K562 (cell line): Measurements from ENCODE around the gene SLCO2B1.

Experiments used
- CTCF ChIP-seq, 3 experiments: IDR thresholded peaks in 2 of 3; conservative IDR thresholded peaks in 1 of 3; 2 replicates each; pipeline ENCODE4 v1.5.1; 2011 to 2012; ENCODE audit warnings: low read length in 3 of 3, mild to moderate bottlenecking in 3 of 3, control low read depth in 2 of 3, improper control_type of control experiment in 1 of 3, inconsistent platforms in 1 of 3, low read depth in 1 of 3, mixed read lengths in 1 of 3, moderate library complexity in 1 of 3; ENCODE audit not compliant: insufficient read depth in 2 of 3
- HMGXB4 ChIP-seq: sonication (generic); formaldehyde crosslinking; IDR thresholded peaks from 2 replicates; pipeline ENCODE4 v1.8.1; 2023; ENCODE audit warnings: mild to moderate bottlenecking, missing genetic modification reagents
- POLR2AphosphoS5 ChIP-seq: IDR thresholded peaks from 2 replicates; pipeline ENCODE4 v1.6.1; 2011; ENCODE audit warnings: mild to moderate bottlenecking, low read depth, low read length, moderate library complexity; ENCODE audit not compliant: control insufficient read depth, insufficient read depth
- RB1 ChIP-seq: fragments of 450-650 bp; IDR thresholded peaks from 2 replicates; pipeline ENCODE4 v1.6.1; 2017; ENCODE audit warnings: low read depth, mild to moderate bottlenecking
- ZNF143 ChIP-seq: sonication (generic); formaldehyde crosslinking; IDR thresholded peaks from 2 replicates; pipeline ENCODE4 v1.9.0; 2022; ENCODE audit warnings: mild to moderate bottlenecking, missing genetic modification reagents
- ZNF639 ChIP-seq, 2 experiments: fragments of 200-800 bp in 1 of 2; sonication (Bioruptor generic) in 1 of 2; sonication (generic) in 1 of 2; formaldehyde crosslinking in 1 of 2; IDR thresholded peaks in 1 of 2; conservative IDR thresholded peaks in 1 of 2; 2 replicates each; pipeline versions ENCODE4 v1.5.0 to v1.6.1; 2016 to 2020; ENCODE audit warnings: missing compliant biosample characterization in 1 of 2, missing genetic modification characterization in 1 of 2, missing genetic modification reagents in 1 of 2

- no peak for TF ChIP-seq ZNF143 (CRISPR knock-in tag)
- no peak for TF ChIP-seq POLR2AphosphoS5
- no peak for TF ChIP-seq ZNF639 (CRISPR knock-in tag; conservative IDR thresholded peaks at IDR 0.05 in 1 of 2, IDR thresholded peaks at IDR 0.05 in 1 of 2)
- no peak for TF ChIP-seq RB1
- TF ChIP-seq CTCF (IDR thresholded peaks at IDR 0.05 in 2 of 3, conservative IDR thresholded peaks at IDR 0.05 in 1 of 3; ENCODE audit: insufficient read depth in 2 of 3, low read depth in 1 of 3, low read length in 3 of 3), result no peak
- no peak for TF ChIP-seq HMGXB4 (CRISPR knock-in tag)
Observed at GRCh38 chr11:75167617-75168016, 16.7 kb downstream of the SLCO2B1 start.
